SU-DHL-6 (cell line): ENCODE measurements around the gene FAM53B.

Experiments
- EZH2phosphoT487 ChIP-seq: fragments of 200-600 bp; sonication (generic), shearing (Covaris generic); conservative IDR thresholded peaks from 2 replicates; pipeline ENCODE4 v1.6.1; 2018; ENCODE audit warnings: mild to moderate bottlenecking, antibody characterized with exemption, low read length, moderate library complexity, mixed read lengths
- TF ChIP-seq, protein P1 (sequence below): fragments of 200-600 bp; sonication (generic); IDR thresholded peaks from one replicate; pipeline ENCODE4 v1.5.1; 2017; ENCODE audit warnings: antibody characterized with exemption, mild to moderate bottlenecking, low read length, moderate library complexity; ENCODE audit not compliant: insufficient read depth, poor library complexity, severe bottlenecking

DNA sequence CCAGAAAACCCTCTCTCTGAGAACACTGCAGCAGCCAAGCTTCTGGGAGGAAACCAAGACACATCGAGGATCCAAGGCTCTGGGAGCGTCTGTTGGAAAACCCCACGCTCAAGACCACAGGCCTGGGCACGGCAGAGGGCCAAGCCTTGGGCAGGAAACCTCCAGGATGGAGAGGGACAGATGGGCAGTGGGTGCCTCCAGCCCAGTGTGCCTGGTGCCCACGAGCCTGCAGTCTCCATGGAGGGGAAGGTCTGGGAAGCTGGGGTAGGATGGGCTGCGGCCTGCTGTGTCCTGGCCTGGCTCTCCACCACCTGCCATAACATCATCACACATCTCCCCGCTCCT is 96.1 kb downstream of the FAM53B start:
- TF ChIP-seq, protein P1, sequence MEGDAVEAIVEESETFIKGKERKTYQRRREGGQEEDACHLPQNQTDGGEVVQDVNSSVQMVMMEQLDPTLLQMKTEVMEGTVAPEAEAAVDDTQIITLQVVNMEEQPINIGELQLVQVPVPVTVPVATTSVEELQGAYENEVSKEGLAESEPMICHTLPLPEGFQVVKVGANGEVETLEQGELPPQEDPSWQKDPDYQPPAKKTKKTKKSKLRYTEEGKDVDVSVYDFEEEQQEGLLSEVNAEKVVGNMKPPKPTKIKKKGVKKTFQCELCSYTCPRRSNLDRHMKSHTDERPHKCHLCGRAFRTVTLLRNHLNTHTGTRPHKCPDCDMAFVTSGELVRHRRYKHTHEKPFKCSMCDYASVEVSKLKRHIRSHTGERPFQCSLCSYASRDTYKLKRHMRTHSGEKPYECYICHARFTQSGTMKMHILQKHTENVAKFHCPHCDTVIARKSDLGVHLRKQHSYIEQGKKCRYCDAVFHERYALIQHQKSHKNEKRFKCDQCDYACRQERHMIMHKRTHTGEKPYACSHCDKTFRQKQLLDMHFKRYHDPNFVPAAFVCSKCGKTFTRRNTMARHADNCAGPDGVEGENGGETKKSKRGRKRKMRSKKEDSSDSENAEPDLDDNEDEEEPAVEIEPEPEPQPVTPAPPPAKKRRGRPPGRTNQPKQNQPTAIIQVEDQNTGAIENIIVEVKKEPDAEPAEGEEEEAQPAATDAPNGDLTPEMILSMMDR, result no peak
- no peak for TF ChIP-seq EZH2phosphoT487
